HUES48 (cell line): ENCODE results near the gene GDE1.
"Not testable (repeated sequence)": the region's sequence is repeated elsewhere in the genome, so short reads cannot be mapped to it uniquely, and the experiment has no call there.

Experiments
- H3K27ac ChIP-seq: one replicate; pipeline ENCODE4 v1.7.0; 2013; ENCODE audit warnings: low read depth, low read length, inconsistent platforms
- H3K27me3 ChIP-seq: 2 replicates; pipeline ENCODE4 v1.6.1; 2013; ENCODE audit warnings: mild to moderate bottlenecking, low read length; ENCODE audit not compliant: control insufficient read depth, insufficient read depth
- H3K36me3 ChIP-seq: 2 replicates; pipeline ENCODE4 v1.6.1; 2013; ENCODE audit warnings: low read length; ENCODE audit not compliant: control insufficient read depth, insufficient read depth
- H3K4me1 ChIP-seq: 2 replicates; pipeline ENCODE4 v1.6.1; 2013; ENCODE audit warnings: mild to moderate bottlenecking, low read length; ENCODE audit not compliant: control insufficient read depth, insufficient read depth
- H3K4me3 ChIP-seq: 2 replicates; pipeline ENCODE4 v1.5.1; 2013; ENCODE audit warnings: mild to moderate bottlenecking, low read depth, low read length
- H3K9ac ChIP-seq: 2 replicates; pipeline ENCODE4 v1.6.1; 2013; ENCODE audit warnings: mild to moderate bottlenecking, low read depth, low read length, moderate library complexity
- H3K9me3 ChIP-seq: 2 replicates; pipeline ENCODE4 v1.6.1; 2013; ENCODE audit warnings: low read length; ENCODE audit not compliant: control insufficient read depth, insufficient read depth

The GDE1 gene

GRCh38 chr16:19548144-19548543 lies 26.2 kb upstream of the GDE1 start:
- Histone ChIP-seq H3K4me1 (no peaks in the 10 kb centered on the region), H3K27ac (no peak overlapping the region), H3K36me3 (peaks cover 87% of the 10 kb centered on the region), H3K4me3 (no peak overlapping the region), H3K27me3 (no peaks in the 10 kb centered on the region), H3K9ac (no peak overlapping the region), H3K9me3 (no peaks in the 10 kb centered on the region)

- H3K9me3 ChIP-seq, H3K27me3 ChIP-seq, H3K4me3 ChIP-seq, H3K27ac ChIP-seq, H3K4me1 ChIP-seq, H3K9ac ChIP-seq: not testable (repeated sequence)
- H3K36me3 ChIP-seq: peaks cover 83% of the 10 kb centered on the region
These were observed 21.5 kb upstream of the GDE1 start for GRCh38 chr16:19543278-19543996.

- H3K36me3 ChIP-seq: peaks cover 78% of the 10 kb centered on the region
- H3K4me1 ChIP-seq: no peaks in the 10 kb centered on the region
- no peak overlapping the region for H3K27ac ChIP-seq
- no peak overlapping the region for H3K4me3 ChIP-seq
- no peak overlapping the region for H3K9ac ChIP-seq
- no peaks in the 10 kb centered on the region for H3K9me3 ChIP-seq
- no peaks in the 10 kb centered on the region for H3K27me3 ChIP-seq
These were observed 20.4 kb upstream of the GDE1 start for GRCh38 chr16:19542138-19542821.

GRCh38 chr16:19540241-19540970 lies 18.5 kb upstream of the GDE1 start:
- H3K36me3 ChIP-seq: peaks cover 80% of the 10 kb centered on the region
- no peaks in the 10 kb centered on the region for H3K4me1 ChIP-seq
- no peaks in the 10 kb centered on the region for H3K9me3 ChIP-seq
- no peak overlapping the region for H3K27ac ChIP-seq
- no peak overlapping the region for H3K4me3 ChIP-seq
- H3K9ac ChIP-seq: no peak overlapping the region
- H3K27me3 ChIP-seq: no peaks in the 10 kb centered on the region

- H3K27me3 ChIP-seq: no peaks in the 10 kb centered on the region
- no peaks in the 10 kb centered on the region for H3K9me3 ChIP-seq
- H3K4me1 ChIP-seq: peaks cover 14% of the 10 kb centered on the region; the same call in 1 of the 2 replicates
- no peak overlapping the region for H3K27ac ChIP-seq
- no peak overlapping the region for H3K4me3 ChIP-seq
- peaks cover 64% of the 10 kb centered on the region for H3K36me3 ChIP-seq
- H3K9ac ChIP-seq: no peak overlapping the region
These were observed 10.7 kb upstream of the GDE1 start for GRCh38 chr16:19532601-19533000.

GRCh38 chr16:19528666-19529065 lies 6.8 kb upstream of the GDE1 start:
- H3K9me3 ChIP-seq: no peaks in the 10 kb centered on the region
- H3K4me3 ChIP-seq: no peak overlapping the region
- H3K36me3 ChIP-seq: peaks cover 40% of the 10 kb centered on the region
- peaks cover 19% of the 10 kb centered on the region; the same call in 1 of the 2 replicates for H3K4me1 ChIP-seq
- no peak overlapping the region for H3K9ac ChIP-seq
- no peak overlapping the region for H3K27ac ChIP-seq
- H3K27me3 ChIP-seq: no peaks in the 10 kb centered on the region

GRCh38 chr16:19527161-19527560 lies 5.3 kb upstream of the GDE1 start:
- no peaks in the 10 kb centered on the region for H3K27me3 ChIP-seq
- peaks cover 16% of the 10 kb centered on the region for H3K4me1 ChIP-seq
- peaks cover 29% of the 10 kb centered on the region for H3K36me3 ChIP-seq
- H3K9ac ChIP-seq: no peak overlapping the region
- H3K9me3 ChIP-seq: no peaks in the 10 kb centered on the region
- H3K27ac ChIP-seq: no peak overlapping the region
- H3K4me3 ChIP-seq: no peak overlapping the region

- Histone ChIP-seq H3K27ac (no peak overlapping the region), H3K4me3 (peak overlapping the region; percentile 97)
These were observed 3.5 kb upstream of the GDE1 start for GRCh38 chr16:19525385-19525723.

GRCh38 chr16:19524616-19525384 lies 2.9 kb upstream of the GDE1 start:
- Histone ChIP-seq H3K4me3 (peak overlapping the region; percentile 97), H3K9ac (peak overlapping the region; percentile 54), H3K9me3 (no peaks in the 10 kb centered on the region), H3K27me3 (no peaks in the 10 kb centered on the region), H3K4me1 (peaks cover 24% of the 10 kb centered on the region), H3K27ac (peak overlapping the region; percentile 66), H3K36me3 (peaks cover 23% of the 10 kb centered on the region)

More at GRCh38 chr16:19525385-19525723, 3.5 kb upstream of the GDE1 start:
- H3K4me1 ChIP-seq: peaks cover 24% of the 10 kb centered on the region
- no peaks in the 10 kb centered on the region for H3K9me3 ChIP-seq
- H3K36me3 ChIP-seq: peaks cover 27% of the 10 kb centered on the region
- no peak overlapping the region for H3K9ac ChIP-seq
- H3K27me3 ChIP-seq: no peaks in the 10 kb centered on the region

- Histone ChIP-seq H3K9ac (peak overlapping the region; percentile 54), H3K27ac (peak overlapping the region; percentile 66), H3K4me3 (peak overlapping the region; percentile 97), H3K27me3 (no peaks in the 10 kb centered on the region), H3K4me1 (peaks cover 24% of the 10 kb centered on the region), H3K9me3 (no peaks in the 10 kb centered on the region), H3K36me3 (peaks cover 22% of the 10 kb centered on the region)
These were observed 2.4 kb upstream of the GDE1 start for GRCh38 chr16:19524356-19524615.
